ENCODE results near the gene PLA2R1.

Gene PLA2R1

DNA sequence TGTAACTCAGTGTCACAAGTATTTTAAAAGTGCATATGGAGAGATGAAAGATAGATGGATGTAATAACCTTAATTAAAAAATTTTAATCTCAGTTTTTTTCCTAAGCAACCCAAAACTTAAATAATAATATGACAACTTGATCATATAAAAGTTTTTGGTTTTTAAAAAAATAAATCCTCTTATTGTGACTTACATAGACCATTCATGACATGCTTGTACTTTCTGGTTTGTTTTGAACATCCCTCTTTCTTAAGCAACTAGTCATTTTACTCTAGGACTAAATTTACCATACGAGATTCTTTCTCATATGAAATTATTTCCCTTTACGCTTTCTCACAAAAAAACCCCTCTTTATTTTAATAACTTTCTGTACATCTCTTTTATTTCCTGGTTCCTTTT is 6.5 kb upstream of the PLA2R1 start:
- no peak for DNase-seq (ENCODE audit: low spot score)
- TF ChIP-seq, protein P1, sequence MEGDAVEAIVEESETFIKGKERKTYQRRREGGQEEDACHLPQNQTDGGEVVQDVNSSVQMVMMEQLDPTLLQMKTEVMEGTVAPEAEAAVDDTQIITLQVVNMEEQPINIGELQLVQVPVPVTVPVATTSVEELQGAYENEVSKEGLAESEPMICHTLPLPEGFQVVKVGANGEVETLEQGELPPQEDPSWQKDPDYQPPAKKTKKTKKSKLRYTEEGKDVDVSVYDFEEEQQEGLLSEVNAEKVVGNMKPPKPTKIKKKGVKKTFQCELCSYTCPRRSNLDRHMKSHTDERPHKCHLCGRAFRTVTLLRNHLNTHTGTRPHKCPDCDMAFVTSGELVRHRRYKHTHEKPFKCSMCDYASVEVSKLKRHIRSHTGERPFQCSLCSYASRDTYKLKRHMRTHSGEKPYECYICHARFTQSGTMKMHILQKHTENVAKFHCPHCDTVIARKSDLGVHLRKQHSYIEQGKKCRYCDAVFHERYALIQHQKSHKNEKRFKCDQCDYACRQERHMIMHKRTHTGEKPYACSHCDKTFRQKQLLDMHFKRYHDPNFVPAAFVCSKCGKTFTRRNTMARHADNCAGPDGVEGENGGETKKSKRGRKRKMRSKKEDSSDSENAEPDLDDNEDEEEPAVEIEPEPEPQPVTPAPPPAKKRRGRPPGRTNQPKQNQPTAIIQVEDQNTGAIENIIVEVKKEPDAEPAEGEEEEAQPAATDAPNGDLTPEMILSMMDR (IDR thresholded peaks at IDR 0.05; ENCODE audit: borderline replicate concordance, control extremely low read depth, extremely low read depth, insufficient read depth, missing control alignments), result no peak
- in situ Hi-C loops (cut with MboI; ENCODE audit: low sequenced_read_pairs, unreplicated experiment), result no loop called here

- no peak for DNase-seq (ENCODE audit: low spot score)
- TF ChIP-seq, protein P1 (IDR thresholded peaks at IDR 0.05; ENCODE audit: borderline replicate concordance, control extremely low read depth, extremely low read depth, insufficient read depth, missing control alignments), result no peak
- in situ Hi-C loops (cut with MboI; ENCODE audit: low sequenced_read_pairs, unreplicated experiment), result no loop called here
Measured at GRCh38 chr2:160064916-160065315, 2.5 kb upstream of the PLA2R1 start.

DNA sequence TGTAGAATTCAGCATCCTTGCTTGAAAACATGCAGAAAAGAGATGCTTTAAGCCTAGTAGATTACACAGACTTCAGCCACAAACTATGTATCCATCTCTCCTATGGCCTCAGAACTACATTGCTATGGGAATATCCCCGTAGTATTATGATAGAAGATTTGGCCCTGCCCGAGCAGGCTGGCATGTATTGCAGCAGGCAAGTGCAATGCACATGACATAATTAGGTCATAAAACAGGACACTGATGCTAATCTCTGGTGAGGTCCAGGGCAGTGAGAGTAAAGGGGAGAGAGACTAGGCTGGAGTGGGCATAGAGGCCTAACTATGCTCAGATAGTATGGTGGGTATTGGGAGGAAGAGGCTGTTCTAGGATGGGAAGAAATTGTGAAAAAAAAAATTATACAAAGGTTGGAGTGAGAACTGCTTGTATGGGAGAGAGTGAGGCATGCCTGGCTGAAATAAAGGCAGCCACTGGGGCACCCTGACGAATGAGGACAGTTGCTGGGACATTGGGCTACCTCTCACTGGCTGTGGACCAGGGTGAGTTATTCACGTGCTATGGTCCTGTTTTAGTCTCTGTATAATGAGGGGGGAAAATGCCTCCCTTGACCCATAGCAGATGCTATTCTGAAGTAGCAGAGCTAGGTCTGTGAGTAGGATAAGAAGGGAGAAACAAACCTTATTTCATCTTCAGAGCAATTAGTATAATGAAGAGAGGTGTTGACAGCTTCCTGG is 1.6 kb upstream of the PLA2R1 start:
- in situ Hi-C loops (cut with MboI; ENCODE audit: low sequenced_read_pairs, unreplicated experiment), result no loop called here
- DNase-seq (ENCODE audit: low spot score), result no peak

DNA sequence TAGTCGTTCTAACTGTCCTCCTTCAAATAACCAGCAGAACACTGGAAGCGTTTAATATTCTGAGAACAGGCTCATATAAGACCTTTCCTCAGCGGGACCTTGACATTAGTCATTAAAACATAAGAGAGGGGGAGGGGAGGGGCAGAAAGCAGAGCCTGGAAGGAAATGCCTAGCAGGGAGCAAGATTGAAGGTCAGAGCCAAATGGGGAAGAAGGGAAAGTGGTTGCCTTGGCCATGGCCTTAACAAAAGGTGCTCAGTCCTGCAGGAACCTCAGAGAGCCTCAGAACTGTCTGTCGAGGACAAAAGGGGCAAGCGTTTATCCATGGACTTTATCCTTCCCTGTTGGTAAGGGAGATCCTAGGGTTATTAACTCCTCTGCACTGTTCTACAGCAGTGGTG is 856 bp upstream of the PLA2R1 start:
- in situ Hi-C loops (cut with MboI; ENCODE audit: low sequenced_read_pairs, unreplicated experiment), result no loop called here
- TF ChIP-seq, protein P1 (IDR thresholded peaks at IDR 0.05; ENCODE audit: borderline replicate concordance, control extremely low read depth, extremely low read depth, insufficient read depth, missing control alignments), result no peak
- DNase-seq (ENCODE audit: low spot score), result no peak

More for the DNA sequence above, 1.6 kb upstream of the PLA2R1 start:
- TF ChIP-seq, protein P1 (IDR thresholded peaks at IDR 0.05; ENCODE audit: borderline replicate concordance, control extremely low read depth, extremely low read depth, insufficient read depth, missing control alignments), result no peak

- in situ Hi-C loops (cut with MboI; ENCODE audit: low sequenced_read_pairs, unreplicated experiment), result no loop called here
- TF ChIP-seq, protein P1 (IDR thresholded peaks at IDR 0.05; ENCODE audit: borderline replicate concordance, control extremely low read depth, extremely low read depth, insufficient read depth, missing control alignments), result no peak
- DNase-seq (ENCODE audit: low spot score), result no peak
Measured at GRCh38 chr2:160061944-160062291, 497 bp downstream of the PLA2R1 start.

GRCh38 chr2:160061533-160061932 is 882 bp downstream of the PLA2R1 start:
- in situ Hi-C loops (cut with MboI; ENCODE audit: low sequenced_read_pairs, unreplicated experiment), result no loop called here
- TF ChIP-seq, protein P1 (IDR thresholded peaks at IDR 0.05; ENCODE audit: borderline replicate concordance, control extremely low read depth, extremely low read depth, insufficient read depth, missing control alignments), result no peak
- DNase-seq (ENCODE audit: low spot score), result no peak
